ENCODE results near the gene SORBS1. TPM values are rescaled to one million over a fixed set of nuclear protein-coding genes. Genes with fewer than 3 reads are reported as not detected.
A peak's percentile ranks its signal among the peaks of the same experiment; 100 is the strongest.

Gene SORBS1
- total and polyA plus RNA-seq, 8 donors: 11.4 to 25.6 (median 16.8) TPM

DNA sequence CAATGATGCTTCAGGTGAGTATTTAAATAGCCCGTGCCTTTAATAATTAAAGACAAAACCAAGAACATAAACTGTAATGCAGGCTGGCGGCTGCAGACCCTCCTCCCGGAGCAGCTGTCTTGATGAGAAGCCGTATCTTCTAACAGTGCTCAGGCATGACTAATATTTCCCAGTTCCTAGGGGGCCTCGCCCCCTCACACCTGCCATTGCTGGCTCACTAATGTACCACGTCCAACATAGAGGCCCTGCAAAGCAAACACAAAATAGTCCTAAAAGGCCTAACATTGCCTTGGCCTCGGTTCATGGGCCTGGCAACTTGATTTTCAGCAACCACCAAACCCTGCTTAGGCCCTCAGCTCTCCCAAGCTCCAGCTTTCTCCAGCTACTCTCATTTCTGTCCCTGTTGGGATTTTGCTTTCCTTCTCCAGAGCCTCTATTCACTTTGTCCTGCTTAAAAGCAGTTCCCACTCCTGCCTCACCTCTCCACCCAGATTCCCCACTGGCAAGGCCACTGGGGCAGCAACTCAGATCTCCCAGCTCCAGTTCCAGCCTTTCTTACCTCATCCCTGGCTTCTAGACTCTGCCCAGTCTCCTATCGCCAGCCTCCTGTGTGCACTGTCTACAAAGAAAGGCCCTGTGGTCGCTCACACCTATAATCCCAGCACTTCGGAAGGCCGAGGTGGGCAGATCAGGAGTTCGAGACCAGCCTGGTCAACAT is 16.2 kb downstream of the SORBS1 start:
- FAIRE-seq (no peak), ATAC-seq (peak in 3 of 4 donors; percentile 20 to 40 (median 23)), DNase-seq (no peak)
- Histone ChIP-seq H3K4me3 (no peak overlapping the region), H3K4me1 (peaks cover 0 to 16% (median 12%) of the 10 kb centered on the region in 3 donors), H3K27ac (no peak overlapping the region), H3K9me3 (no peaks in the 10 kb centered on the region), H3K36me3 (no peaks in the 10 kb centered on the region), H3K27me3 (no peaks in the 10 kb centered on the region)
- WGBS, 2 donors: 80 to 85% methylated on average over 12 of the region's 12 CpGs
- intact Hi-C loops (cut with DNase I): no loop called here
- TF ChIP-seq, protein P1, sequence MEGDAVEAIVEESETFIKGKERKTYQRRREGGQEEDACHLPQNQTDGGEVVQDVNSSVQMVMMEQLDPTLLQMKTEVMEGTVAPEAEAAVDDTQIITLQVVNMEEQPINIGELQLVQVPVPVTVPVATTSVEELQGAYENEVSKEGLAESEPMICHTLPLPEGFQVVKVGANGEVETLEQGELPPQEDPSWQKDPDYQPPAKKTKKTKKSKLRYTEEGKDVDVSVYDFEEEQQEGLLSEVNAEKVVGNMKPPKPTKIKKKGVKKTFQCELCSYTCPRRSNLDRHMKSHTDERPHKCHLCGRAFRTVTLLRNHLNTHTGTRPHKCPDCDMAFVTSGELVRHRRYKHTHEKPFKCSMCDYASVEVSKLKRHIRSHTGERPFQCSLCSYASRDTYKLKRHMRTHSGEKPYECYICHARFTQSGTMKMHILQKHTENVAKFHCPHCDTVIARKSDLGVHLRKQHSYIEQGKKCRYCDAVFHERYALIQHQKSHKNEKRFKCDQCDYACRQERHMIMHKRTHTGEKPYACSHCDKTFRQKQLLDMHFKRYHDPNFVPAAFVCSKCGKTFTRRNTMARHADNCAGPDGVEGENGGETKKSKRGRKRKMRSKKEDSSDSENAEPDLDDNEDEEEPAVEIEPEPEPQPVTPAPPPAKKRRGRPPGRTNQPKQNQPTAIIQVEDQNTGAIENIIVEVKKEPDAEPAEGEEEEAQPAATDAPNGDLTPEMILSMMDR (IDR thresholded peaks at IDR 0.05): no peak

DNA sequence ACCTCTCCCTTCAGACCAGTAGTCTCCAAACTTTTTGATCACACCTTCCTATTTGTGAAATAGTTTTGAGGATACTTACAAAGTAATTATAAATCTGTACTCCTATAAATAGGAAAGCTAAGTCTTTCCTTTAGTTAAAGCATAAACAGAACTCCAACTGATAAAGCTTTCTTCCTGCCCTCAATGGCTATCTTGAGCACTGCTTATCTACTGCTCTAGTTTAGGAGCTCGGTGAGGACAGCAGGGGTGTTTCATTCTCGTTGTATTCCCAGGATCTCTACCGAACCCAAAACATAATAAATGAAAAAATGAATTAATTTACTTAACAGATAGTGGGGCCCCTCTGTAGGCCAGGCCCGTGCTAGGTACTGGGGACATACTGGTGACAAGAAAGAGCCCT is 17.7 kb downstream of the SORBS1 start:
- ATAC-seq (peak in 1 of 4 donors; percentile 51), DNase-seq (no peak), FAIRE-seq (no peak)
- Histone ChIP-seq H3K27me3 (no peaks in the 10 kb centered on the region), H3K36me3 (no peaks in the 10 kb centered on the region), H3K4me1 (peaks cover 0 to 13% (median 7%) of the 10 kb centered on the region in 3 donors), H3K9me3 (no peaks in the 10 kb centered on the region), H3K27ac (no peak overlapping the region), H3K4me3 (no peak overlapping the region)
- TF ChIP-seq, protein P1 (IDR thresholded peaks at IDR 0.05): no peak
- WGBS, 2 donors: 40 to 46% methylated on average over 4 of the region's 4 CpGs
- intact Hi-C loops (cut with DNase I): no loop called here

DNA sequence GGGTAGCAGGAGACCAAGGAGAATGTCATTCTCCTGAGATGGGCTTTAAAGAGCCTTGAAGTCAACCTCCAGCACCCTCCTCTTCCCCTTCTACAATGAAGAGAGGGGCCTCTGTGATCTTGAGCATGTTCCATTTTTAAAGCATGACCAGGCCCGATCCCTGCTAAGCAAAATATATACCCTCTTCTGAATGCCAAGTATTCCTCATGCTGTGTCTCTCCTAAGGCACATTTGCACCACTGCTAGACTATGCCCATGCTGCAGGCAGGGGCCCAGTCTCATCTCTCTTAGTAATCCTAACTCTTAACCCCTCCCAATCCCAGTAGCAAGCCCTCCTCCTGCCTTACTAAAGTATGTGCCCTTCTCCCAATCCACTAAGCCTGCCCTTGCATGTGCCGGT is 18.4 kb downstream of the SORBS1 start:
- Histone ChIP-seq H3K27me3 (no peaks in the 10 kb centered on the region), H3K9me3 (no peaks in the 10 kb centered on the region), H3K4me3 (no peak overlapping the region), H3K27ac (no peak overlapping the region), H3K36me3 (no peaks in the 10 kb centered on the region), H3K4me1 (peaks cover 0 to 13% (median 7%) of the 10 kb centered on the region in 3 donors)
- peak in 2 of 4 donors; percentile 5 to 24 for ATAC-seq
- 89 to 95% methylated on average over 2 of the region's 2 CpGs for WGBS, 2 donors
- TF ChIP-seq, protein P1 (IDR thresholded peaks at IDR 0.05): no peak
- no peak for DNase-seq
- no peak for FAIRE-seq
- intact Hi-C loops (cut with DNase I): no loop called here

DNA sequence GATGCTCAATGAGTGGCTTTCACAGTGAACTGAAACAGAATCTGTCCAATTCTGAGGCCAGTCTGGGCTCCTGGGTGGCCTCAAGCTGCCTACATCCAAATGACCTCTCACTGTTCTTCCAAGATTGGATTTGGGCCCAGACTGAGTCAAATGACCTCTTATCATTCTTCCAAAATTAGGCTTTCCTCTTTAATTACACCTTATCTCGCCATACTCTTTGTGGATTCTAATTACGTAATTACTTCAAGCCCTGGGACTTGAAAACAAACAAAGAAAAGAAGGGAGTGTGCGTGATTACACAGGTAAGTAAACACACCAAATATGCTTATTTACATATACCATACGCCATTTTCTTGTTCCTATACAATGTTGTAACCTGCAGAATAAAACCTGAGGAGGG is 18.8 kb downstream of the SORBS1 start:
- DNase-seq (no peak), FAIRE-seq (no peak)
- intact Hi-C loops (cut with DNase I): no loop called here

More for the DNA sequence above, 18.8 kb downstream of the SORBS1 start:
- no peak overlapping the region for H3K4me3 ChIP-seq
- H3K9me3 ChIP-seq: no peaks in the 10 kb centered on the region
- peak; percentile 8 to 44 (median 40) for ATAC-seq
- no peaks in the 10 kb centered on the region for H3K27me3 ChIP-seq
- TF ChIP-seq, protein P1 (IDR thresholded peaks at IDR 0.05): no peak
- WGBS, 2 donors: 21% methylated on average over 4 of the region's 4 CpGs
- H3K4me1 ChIP-seq: peaks cover 0 to 13% (median 7%) of the 10 kb centered on the region in 3 donors
- H3K36me3 ChIP-seq: no peaks in the 10 kb centered on the region
- H3K27ac ChIP-seq: no peak overlapping the region

All from pancreas (tissue), 10 donors.